ENCODE measurements around the gene MYOZ3.

The MYOZ3 gene

DNA sequence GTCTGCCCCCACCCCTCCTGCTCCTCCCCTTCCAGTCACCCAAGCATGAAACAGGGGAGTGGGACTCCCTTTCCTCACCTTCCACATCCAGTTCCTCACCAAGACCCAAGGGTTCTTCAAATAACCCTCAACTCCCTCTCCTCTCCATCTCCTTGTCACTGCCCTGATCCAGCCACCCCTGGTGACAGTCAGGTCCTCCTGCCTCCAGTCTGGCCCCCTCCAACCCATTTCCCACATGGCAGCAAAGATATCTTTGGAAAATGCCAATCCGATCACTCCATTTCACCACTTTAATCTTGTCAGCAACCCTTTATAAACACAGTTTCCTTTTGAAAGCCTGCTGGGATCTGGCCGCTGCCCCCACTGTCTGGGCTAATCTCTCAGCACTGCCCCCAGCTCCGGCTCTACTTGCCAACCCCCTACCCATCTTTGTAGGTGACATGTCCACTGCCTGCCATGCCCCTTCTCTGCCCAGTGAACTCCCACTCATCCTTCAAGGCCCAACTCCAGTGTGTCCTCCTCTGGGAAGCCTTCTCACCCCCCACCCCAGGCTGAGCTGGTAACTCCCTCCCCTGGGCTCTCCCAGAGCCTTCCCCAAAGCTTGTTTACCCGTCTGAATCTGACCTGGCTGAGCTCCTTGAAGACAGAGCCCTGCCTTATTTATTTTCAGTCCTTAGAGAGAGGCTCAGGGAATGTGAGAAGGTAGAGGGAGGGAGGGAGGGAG is 781 bp upstream of the MYOZ3 start:
- DNase-seq, result no peak

DNA sequence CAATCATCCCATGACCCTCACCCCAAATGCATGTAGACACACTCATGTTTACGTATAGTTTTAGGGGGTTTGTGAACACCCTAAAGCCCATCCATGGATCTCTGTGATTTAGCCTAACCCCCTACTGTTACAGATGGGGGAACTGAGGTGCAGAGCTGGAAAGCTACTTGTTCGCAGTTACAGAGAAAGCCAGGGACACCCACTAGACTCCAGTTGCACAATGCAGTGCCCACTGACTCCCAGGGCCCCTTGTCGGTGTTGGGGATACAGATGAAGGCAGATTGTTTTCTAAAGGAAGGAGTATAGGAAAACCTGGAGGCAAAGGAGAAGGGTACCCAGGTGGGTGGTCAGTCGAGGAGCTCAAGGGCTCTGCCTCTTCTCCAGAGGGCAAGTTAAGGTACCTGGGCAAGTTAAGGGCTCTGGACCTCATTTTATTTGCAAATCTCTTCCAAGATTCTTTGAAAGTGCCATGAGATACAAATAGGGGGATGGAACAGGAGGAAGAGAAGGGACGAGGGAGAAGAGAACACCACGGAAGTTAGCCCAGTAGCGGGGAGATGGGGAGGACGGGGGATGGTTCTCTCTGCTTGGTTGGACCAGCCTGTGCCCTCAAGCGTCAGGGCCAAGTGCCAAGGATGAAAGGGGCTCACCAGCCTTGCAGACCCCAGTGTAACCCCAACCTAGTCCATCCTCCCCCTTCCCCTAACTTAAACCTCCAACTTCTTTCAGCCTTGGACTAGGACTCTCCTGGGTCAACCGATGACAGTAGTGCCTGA is 958 bp downstream of the MYOZ3 start:
- DNase-seq, result no peak

DNA sequence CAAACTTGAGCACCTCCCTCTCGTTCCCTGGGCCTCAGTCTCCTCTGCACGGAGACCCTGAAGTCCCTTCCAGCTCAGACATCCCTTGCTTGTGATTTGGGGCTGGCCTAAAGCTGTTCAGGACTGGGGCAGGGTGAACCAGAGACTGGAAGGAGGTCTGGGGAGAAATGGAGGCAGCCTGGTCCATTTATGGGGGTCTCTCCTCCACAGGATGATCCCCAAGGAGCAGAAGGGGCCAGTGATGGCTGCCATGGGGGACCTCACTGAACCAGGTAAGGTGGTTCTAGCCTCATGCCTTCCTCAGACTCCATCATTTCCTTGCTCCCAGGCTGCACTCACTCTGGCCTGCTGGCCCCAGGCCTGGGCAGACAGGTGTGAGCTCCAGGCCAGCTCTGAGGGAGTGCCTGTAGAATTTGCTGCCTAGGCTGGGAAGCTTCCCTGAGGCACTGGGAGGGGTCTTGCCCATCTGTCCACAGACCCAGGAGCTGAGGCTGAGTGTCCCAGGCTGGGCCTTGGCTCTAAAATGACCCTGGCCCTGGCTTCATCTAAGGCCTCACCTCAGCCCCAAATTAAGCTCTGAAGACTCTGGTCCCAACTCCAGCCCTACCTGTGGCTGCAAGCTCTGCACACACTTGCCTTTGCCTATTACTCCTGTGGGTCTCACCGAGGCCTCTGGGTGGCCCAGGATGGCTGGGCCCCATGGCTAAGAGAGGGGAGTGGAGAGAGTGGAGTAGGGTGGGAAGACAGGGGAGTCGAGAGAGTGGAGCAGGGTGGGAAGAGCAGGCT is 1.9 kb downstream of the MYOZ3 start:
- DNase-seq, result no peak

DNA sequence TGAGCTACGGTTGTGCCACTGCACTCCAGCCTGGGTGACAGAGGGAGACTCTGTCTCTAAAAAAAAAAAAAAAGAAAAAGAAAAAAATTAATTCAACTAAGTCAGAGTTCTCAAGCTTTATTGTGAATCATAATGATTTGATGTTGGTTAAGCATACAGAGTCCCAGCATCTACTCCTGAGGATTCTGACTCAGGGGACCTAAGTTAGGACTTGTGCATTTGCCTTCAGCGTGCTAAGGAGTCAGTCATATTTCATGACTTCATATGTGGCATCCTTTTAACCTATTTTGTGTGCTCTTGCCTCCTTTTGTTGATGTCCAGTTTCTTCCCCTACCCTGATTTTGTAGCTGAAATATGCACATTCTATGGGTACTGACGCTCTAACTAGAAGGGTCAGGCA is 2.9 kb downstream of the MYOZ3 start:
- DNase-seq, result no peak

DNA sequence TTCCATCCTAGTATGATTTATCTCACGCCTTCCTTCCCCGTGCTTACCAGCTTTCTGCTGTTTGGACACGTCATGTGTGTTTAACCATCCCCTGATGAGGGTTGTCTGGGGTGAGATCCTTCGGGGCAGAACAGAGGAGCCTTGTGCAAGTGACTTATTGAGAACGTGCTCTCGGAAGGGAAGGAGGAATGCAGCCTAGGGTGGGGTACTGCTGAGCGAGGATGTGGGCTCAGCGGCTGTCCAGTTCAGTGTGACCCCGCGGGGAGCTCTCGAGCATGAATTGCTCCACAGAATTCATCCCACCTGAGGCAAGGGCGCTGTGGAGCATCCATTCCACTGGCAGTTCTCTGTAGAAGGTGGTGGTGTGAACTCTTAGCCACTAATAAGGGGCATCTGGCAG is 4.0 kb downstream of the MYOZ3 start:
- no peak for DNase-seq

DNA sequence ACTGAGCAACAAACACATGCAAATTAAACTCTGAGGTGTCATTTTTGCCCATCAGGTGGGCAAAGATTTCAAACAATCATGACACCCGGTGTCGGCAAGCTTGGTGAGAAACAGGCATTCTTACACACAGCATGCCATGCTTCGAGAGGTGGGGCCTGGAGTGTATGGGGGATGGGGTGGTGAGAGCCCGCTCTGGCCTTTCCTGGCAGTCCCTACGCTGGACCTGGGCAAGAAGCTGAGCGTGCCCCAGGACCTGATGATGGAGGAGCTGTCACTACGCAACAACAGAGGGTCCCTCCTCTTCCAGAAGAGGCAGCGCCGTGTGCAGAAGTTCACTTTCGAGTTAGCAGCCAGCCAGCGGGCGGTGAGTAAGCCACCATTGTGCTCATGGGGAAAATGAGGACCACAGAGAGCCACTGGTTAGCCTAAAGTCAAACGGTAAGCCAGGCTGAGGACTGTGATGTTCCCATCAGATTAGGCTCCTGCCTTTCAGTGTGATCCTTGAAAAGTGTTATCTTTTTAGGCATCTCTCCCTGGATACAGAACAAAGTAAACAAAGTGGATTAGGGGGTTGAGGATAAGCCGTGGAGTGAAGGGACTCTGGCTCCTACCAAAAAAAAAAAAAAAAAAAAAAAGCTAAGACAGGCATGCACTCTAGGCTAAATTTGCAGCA is 9.4 kb downstream of the MYOZ3 start:
- DNase-seq, result no peak

DNA sequence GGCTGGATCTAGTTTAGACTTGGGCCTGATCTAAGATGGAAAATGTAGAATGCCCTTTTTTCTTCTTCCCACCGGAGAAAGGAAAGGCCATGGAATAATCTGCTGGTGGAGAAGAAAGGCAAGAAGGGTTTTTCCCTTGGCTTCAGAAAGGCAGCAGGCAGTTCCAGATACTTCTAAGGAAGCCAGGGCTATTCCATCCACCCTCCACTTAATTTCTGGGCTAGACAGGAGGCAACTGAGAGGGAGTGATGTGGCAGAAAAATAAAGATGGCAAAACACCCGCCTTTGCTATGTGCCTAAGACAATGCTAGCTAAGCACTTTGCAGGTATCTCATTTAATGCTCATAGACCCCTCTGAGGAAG is 9.9 kb downstream of the MYOZ3 start:
- no peak for DNase-seq

DNA sequence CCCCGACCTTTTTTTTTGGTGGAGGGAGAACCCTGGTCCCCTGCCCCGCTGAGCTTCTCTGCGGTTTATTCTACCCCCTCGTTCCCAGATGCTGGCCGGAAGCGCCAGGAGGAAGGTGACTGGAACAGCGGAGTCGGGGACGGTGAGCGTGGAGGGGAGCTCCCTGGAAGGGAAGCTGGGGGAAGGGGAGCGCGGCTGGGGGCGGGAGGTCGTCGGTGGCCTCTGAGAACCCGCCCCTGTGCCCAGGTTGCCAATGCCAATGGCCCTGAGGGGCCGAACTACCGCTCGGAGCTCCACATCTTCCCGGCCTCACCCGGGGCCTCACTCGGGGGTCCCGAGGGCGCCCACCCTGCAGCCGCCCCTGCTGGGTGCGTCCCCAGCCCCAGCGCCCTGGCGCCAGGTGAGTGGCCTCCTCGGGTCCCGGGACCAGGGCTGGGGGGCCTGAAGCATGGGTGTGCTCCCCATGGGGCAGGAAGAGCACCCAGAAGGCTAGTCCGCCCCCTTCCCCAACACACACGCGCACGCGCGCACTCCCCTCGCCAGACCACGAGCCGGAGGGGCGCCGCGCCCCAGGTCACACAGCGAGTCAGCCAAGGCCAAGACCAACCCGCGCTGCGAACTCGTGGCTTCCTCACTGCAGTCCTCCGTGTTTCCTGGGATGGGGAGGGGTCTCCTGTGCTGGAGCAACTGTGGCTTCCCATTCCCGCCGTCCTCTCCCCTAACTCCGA is 10.6 kb downstream of the MYOZ3 start:
- DNase-seq, result no peak

DNA sequence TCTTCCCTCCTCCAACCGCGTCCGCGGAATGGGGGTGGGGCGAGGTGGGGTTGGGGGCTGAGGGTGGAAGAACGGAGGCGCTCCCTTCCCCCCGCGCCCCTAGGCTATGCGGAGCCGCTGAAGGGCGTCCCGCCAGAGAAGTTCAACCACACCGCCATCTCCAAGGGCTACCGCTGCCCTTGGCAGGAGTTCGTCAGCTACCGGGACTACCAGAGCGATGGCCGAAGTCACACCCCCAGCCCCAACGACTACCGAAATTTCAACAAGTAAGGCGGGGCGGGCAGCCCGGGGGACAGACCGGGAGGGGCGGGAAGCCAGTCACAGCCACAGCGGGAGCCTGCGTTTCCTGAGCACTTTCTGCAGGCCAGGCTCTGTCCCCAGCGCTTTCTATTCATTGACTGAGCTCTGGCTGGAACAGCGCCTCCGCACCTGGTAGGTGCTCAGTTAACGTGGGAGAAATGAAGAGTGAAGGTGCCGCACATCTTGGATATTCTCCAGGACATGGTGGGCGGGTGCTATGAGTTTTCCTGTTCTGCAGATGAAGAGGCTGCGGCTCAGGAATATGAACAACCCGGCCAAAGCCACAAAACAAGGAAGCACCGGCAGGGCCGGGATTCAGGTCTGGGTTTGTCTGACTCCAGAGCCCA is 11.3 kb downstream of the MYOZ3 start:
- peak; percentile 50 for DNase-seq

DNA sequence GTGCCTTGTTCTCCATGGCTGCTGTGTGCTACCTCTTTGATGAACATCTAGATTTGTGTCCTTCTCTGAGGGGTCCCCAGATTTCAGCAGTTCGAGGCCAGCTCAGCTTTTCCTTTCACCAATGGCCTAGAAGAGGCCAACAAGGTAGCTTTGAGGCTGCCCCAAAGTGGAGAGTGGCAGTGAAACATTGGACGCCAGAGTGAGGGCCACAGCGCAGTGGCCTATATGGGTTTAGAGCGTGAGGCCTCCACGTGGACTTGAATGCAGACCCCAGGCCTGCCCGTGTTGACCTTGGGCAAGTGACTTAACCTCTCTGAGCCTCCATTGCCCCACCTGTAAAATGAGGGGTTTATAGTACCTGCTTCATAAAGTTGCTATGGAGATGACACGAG is 11.8 kb downstream of the MYOZ3 start:
- DNase-seq, result no peak

DNA sequence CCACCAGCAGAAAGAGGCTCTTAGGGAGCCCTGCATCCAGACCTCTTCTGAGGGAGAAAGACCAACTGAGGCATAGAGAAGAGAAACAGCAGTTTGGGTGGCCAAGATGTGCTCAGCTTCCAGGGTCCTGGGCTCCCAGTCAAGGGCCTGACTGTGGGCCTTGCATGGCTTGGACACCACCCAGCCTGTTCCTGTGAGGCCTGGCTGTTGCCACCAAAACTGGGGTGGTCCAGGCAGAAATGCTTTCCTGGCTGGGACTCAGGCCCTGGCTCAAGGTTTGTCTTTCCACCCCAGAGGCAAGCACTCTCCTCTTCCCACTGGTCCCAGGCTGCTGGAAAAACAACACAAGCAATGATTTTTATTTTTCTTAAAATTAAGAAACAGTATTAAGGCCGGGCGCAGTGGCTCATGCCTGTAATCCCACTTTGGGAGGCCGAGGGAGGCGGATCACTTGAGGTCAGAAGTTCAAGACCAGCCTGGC is 13.3 kb downstream of the MYOZ3 start:
- no peak for DNase-seq

DNA sequence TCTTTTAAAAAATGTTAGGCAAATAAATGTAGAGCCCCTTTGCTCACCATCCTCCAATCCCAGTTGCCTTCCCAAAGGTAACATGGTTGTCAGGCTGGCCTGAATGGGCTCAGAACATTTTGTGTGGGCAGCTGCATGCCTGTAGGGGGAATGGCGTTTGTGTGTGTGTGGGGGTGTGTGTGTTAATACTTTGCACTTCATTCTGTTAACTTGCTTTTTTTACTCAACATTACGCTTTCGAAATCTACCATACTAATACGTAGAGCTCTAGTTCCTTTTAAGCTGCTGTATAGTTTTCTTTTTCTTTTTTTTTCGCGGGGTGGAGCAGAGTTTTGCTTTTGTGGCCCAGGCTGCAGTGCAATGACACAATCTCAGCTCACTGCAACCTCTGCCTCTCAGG is 14.0 kb downstream of the MYOZ3 start:
- no peak for DNase-seq

DNA sequence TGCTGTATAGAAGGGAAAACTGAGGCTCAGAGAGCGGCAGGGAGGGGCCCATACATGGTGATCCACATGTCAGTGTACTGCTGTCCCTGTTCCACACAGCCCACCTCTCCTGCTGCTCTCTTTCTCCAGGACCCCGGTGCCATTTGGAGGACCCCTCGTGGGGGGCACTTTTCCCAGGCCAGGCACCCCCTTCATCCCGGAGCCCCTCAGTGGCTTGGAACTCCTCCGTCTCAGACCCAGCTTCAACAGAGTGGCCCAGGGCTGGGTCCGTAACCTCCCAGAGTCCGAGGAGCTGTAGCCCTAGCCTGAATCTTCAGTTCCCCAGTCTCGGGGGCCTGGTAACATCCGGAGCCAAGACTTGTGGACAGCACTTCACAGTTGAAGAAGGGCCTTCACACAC is 15.5 kb downstream of the MYOZ3 start:
- no peak for DNase-seq

DNA sequence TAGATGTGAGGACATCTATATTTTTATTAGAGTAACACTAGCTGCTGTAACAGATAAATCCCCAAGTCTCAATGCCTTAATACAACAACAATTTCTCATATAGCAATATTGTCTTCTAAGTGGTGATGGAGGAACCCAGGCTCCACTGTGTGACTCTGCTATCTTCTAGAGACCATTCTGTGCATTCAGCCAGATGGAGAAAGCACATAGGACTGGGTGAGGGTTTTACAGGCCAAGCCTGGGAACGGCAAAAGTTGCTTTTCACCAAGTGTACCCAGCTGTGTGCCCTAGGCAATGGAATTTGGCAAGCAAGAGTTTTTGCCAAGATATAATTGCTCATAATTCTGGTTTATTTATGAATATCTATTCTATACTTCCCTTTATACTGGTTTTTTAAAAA is 28.1 kb downstream of the MYOZ3 start:
- no peak for DNase-seq

DNA sequence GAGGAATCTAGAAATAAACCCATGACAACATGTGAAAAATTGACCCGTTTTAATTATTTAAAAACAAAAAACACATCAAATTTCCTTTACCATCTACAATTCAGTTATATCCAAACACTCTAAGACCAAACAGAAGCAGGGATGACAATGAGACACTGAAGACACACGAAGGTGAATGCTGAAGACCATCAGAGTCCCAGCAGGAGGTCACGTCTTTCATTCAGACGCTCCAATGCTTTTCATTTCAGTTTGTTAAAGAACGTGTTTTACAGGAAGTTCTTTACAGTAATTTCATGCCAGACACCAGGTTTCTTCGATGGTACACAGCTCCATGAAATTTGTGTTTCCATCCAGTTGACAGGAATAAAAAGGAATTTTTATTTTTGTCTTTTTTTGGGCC is 29.7 kb downstream of the MYOZ3 start:
- no peak for DNase-seq

DNA sequence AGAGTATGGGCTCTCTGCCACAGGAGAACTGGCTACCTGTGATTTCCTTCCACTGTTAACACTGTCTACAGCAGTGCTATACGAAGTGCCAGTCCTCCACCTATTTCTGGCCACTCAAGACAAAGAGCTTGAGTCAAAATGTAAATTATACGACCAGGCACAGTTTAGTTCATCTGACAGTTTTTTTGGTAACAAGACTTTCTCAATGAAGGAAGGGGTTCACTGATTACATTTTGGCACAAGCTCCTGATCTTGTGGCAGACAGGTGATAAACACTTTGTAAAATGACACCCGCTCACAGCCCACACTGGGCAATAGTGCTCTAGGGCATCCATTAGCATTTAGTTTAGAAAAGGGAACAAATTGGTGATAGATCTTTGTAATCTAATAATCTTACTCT is 31.2 kb downstream of the MYOZ3 start:
- no peak for DNase-seq

DNA sequence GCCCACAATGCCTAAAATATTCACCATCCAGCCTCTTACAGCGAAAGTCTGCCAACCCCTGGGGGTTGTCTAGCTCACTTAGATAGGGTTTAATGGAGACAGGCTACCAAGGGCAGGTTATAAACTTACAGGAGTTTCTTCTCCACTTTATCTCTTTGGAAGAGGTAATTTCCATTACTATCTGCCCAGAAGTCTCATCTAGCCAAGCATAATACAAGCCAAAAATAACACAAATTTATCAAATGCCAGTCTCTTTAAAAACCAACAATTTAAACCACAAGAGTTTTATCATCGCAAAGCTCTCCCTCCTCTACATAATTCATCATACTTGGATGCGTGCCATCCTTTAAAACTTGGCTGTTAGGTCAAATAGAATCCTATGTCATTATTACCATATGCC is 33.6 kb downstream of the MYOZ3 start:
- peak; percentile 92 for DNase-seq

DNA sequence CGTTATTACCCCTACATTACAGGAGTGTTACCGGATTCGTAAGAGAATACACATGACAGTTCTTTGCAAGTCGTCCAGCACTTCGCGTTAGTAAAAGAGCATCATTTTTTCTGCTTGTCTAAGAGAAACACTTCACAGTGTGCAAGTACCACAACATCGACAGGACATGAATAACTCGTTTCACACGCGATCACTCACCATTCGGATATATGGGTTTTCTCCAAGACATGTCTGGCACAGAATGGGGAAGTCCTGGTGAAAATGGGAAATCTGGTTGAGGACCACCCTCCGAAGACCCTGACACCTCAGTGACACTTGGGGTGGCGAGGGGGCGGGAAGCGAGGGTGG is 39.2 kb downstream of the MYOZ3 start:
- DNase-seq, result no peak

DNA sequence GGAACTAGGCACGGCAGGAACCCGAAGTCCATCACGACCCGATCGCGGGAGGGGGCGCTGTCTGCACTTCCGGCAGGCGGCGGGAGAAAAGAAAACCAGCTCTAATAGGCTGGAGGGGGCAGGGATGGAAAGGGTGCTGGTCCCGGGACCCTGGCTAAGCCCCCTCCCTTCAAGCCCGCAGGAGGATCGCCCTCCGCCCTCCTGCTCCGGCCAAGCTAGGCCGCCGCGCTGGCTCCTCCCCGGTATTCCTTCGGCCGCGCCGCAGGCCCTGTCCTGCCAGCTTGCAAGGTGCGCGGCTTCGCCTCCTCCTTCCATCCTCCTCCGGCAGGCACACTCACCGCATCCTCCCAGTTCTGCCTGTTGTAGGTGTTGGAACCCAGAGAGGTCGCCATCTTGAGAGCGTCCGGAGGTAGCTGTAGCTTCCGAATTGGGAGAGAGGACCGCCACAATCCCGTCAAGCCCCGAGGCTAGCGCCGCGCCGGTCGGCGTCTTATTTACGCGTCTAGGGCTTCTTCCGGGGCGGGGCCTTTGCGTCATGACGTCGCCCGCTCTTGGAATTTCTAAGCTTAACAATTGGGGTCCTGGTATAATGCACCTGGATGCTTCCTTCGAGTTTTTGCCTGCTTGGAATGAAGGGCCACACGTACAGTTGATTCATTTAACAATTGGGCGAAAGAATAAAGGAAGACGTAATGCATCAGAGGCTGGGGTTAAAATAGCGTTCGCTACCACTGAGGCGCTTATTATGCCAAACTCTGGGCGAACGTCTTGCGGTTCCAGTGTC is 39.7 kb downstream of the MYOZ3 start, which contains the start of gene RBM22:
RBM22 (minus strand) TSS at position 469 of the 784 bp plus-strand sequence; CDS start at position 392, 77 bp downstream.
- peak; percentile 97 for DNase-seq

DNA sequence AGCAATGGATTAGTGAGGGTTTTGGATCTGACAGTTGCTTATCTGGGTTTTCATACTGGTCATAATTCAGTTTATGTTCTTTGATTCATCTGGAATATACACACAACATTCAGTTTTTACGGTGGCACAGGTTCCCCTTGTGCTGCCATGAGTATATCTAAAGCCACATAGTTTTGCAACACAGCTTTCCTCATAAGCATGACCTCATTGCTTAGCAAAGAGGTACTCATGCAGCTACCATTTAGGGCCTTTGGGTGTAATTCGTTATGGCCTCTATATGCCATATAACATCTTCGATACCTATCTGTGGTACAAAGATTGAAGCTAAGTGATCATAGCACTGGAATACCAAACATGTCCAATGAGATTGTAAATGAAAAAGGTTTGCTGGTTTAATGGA is 42.7 kb downstream of the MYOZ3 start:
- DNase-seq, result peak; percentile 61

DNA sequence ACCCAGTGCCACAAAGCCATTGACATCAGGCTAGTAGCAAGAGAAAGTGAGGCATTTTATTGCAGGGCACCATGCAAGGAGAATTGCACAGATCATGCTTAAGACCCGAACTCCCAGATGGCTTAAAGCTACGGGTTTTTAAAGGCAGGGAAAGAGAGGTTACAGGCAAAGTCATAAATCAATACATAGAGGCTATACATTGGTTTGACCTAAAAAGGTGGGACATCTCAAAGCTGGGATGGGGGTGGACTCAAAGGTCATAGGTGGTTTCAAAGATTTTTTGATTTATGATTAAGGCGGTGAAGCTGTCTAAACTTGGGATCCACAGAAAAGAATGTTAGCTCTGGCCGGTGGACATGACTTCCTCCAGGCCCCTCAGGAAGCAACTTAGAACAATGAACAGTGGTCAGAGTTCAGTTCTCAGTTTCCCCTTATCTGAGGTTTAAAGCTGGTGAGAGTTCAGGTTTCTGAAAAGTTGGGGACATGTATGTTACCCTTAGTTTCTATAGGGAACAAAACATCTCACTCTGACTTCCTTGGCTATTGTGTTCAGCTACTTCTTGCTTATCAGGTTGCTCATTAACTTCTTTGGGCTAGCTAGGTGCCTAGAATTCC is 45.8 kb downstream of the MYOZ3 start:
- no peak for DNase-seq
